Measurements from ENCODE around the gene DEAF1.
"Not testable (repeated sequence)": the region's sequence is repeated elsewhere in the genome, so short reads cannot be mapped to it uniquely, and the experiment has no call there.

The DEAF1 gene

GRCh38 chr11:694563-695287 lies at the start of gene DEAF1:
DEAF1 (minus strand) TSS chr11:695222; CDS start chr11:695047, 175 bp downstream.
- peak; percentile 92 for DNase-seq (ENCODE audit: low read depth)

GRCh38 chr11:742571-743201 lies 47.7 kb upstream of the DEAF1 start:
- DNase-seq (ENCODE audit: low read depth) = no peak

GRCh38 chr11:742156-742546 lies 47.1 kb upstream of the DEAF1 start:
- no peak for DNase-seq (ENCODE audit: low read depth)

- DNase-seq (ENCODE audit: low read depth) = not testable (repeated sequence)
These were observed 42.9 kb upstream of the DEAF1 start for GRCh38 chr11:737899-738298.

- no peak for DNase-seq (ENCODE audit: low read depth)
These were observed 42.3 kb upstream of the DEAF1 start for GRCh38 chr11:737366-737765.

GRCh38 chr11:734541-734940 lies 39.5 kb upstream of the DEAF1 start:
- not testable (repeated sequence) for DNase-seq (ENCODE audit: low read depth)

GRCh38 chr11:733072-733471 lies 38.0 kb upstream of the DEAF1 start:
- DNase-seq (ENCODE audit: low read depth) = no peak

GRCh38 chr11:729492-730074 lies 34.6 kb upstream of the DEAF1 start:
- DNase-seq (ENCODE audit: low read depth) = no peak

- no peak for DNase-seq (ENCODE audit: low read depth)
These were observed 34.0 kb upstream of the DEAF1 start for GRCh38 chr11:728901-729491.

- peak; percentile 86 for DNase-seq (ENCODE audit: low read depth)
These were observed 33.1 kb upstream of the DEAF1 start for GRCh38 chr11:727859-728748.

- DNase-seq (ENCODE audit: low read depth) = no peak
These were observed 32.3 kb upstream of the DEAF1 start for GRCh38 chr11:727281-727701.

GRCh38 chr11:726278-727220 lies 31.5 kb upstream of the DEAF1 start:
- no peak for DNase-seq (ENCODE audit: low read depth)

GRCh38 chr11:725624-726202 lies 30.7 kb upstream of the DEAF1 start:
- no peak for DNase-seq (ENCODE audit: low read depth)

GRCh38 chr11:724778-725386 lies 29.9 kb upstream of the DEAF1 start:
- no peak for DNase-seq (ENCODE audit: low read depth)

- no peak for DNase-seq (ENCODE audit: low read depth)
These were observed 29.2 kb upstream of the DEAF1 start for GRCh38 chr11:724049-724777.

GRCh38 chr11:723120-723883 lies 28.3 kb upstream of the DEAF1 start:
- DNase-seq (ENCODE audit: low read depth) = no peak

GRCh38 chr11:722346-722811 lies 27.4 kb upstream of the DEAF1 start:
- no peak for DNase-seq (ENCODE audit: low read depth)

- no peak for DNase-seq (ENCODE audit: low read depth)
These were observed 26.8 kb upstream of the DEAF1 start for GRCh38 chr11:721741-722345.

Measured in HS-5 (cell line).